ENCODE data around the gene SDK2.

DNA sequence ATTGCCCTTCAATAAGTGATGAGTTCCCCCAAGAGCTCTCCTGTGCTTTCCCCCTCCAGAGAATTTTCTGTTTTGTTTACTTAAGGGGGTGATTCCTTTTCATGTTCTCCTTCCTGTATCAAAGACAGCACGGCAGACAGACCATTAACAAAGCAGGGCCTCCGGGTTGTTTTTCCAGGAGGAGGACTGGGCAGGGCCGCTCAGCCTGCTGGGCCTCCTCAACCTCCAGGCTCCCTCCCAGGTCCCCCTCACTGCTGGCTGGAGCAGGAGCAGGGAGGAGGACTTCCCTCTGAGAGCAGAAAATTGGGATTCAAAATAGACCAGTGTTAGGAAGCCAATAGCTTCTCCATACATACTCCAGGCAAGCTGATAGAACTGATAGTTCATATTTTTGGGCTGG lies 20.4 kb downstream of the SDK2 start:
- no peak for TF ChIP-seq EZH2 (IDR thresholded peaks at IDR 0.05; ENCODE audit: borderline replicate concordance)
- TF ChIP-seq, protein P1, sequence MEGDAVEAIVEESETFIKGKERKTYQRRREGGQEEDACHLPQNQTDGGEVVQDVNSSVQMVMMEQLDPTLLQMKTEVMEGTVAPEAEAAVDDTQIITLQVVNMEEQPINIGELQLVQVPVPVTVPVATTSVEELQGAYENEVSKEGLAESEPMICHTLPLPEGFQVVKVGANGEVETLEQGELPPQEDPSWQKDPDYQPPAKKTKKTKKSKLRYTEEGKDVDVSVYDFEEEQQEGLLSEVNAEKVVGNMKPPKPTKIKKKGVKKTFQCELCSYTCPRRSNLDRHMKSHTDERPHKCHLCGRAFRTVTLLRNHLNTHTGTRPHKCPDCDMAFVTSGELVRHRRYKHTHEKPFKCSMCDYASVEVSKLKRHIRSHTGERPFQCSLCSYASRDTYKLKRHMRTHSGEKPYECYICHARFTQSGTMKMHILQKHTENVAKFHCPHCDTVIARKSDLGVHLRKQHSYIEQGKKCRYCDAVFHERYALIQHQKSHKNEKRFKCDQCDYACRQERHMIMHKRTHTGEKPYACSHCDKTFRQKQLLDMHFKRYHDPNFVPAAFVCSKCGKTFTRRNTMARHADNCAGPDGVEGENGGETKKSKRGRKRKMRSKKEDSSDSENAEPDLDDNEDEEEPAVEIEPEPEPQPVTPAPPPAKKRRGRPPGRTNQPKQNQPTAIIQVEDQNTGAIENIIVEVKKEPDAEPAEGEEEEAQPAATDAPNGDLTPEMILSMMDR (IDR thresholded peaks at IDR 0.05; ENCODE audit: poor library complexity) = no peak

All from hepatocyte (in vitro differentiated cells).